ENCODE results near the gene H6PD. TPM values are rescaled to one million over a fixed set of nuclear protein-coding genes. Genes with fewer than 3 reads are reported as not detected.
A peak's percentile ranks its signal among the peaks of the same experiment; 100 is the strongest.

H6PD gene
- total RNA-seq, 1 experiment from 2014 or later: 16.7 TPM

DNA sequence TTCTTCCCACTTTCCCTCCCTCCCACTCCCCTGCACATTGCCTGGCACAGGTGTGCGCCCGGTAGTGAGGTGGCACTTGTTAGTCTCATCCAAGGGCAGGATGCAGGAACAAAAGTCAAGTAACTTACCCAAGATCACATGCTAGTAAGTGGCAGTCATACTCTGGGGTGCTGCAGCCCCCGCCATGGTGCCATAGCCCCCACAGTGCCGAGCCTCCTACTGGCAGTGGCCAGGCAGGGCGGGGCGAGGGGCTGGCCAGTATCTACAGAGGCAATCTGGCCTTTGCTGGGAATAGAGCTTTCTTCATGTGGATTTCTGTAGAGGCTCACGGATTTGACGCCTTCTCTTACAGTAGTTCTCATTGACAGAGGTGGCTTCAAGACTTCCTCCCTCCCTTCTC lies 26.9 kb downstream of the H6PD start:
- H3K4me3 ChIP-seq: no peak overlapping the region
- no peaks in the 10 kb centered on the region; the same call in 1 of the 2 replicates for H3K9me3 ChIP-seq
- no peaks in the 10 kb centered on the region for H3K27me3 ChIP-seq
- no peak for DNase-seq
- no peaks in the 10 kb centered on the region; the same call in 1 of the 2 replicates for H3K36me3 ChIP-seq

DNA sequence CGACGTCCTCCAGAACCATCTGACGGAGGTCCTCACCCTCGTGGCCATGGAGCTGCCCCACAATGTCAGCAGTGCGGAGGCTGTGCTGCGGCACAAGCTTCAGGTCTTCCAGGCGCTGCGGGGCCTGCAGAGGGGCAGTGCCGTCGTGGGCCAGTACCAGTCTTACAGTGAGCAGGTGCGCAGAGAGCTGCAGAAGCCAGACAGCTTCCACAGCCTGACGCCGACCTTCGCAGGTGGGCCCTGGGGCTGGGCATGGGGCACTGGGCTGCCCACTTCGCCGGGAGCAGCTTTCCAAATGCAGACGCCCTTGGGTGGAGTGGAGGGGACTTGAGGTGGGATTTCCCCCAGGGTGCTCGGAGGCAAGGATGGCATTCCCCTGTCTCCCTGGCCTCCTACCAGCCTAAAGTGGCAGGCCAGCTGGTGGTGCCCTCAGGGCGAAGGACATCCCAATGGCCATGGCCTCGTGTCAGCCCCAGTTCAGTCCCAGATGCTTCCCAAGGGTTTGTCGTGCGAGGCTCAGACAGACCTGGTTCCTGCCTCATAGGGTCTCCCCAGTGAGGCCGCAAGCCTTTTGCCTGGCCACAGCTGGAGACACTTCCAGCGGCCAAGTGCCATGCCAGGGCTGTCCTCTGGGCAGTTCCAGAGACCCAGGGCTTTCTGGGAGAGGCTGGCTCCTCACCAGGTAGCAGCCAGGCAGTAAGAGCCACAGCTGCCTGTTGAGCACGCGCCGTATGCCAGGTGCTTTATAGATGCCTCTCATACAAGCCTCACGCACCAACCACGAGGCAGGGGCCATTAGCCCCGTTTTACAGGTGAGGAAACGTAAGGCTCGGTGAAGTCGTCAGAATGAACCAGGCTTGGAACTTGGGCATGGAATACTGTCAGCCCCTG lies 27.8 kb downstream of the H6PD start:
- Histone ChIP-seq H3K9me3 (no peaks in the 10 kb centered on the region; the same call in 1 of the 2 replicates), H3K36me3 (peaks cover 4% of the 10 kb centered on the region), H3K4me3 (no peak overlapping the region), H3K27me3 (no peaks in the 10 kb centered on the region)
- no peak for DNase-seq

DNA sequence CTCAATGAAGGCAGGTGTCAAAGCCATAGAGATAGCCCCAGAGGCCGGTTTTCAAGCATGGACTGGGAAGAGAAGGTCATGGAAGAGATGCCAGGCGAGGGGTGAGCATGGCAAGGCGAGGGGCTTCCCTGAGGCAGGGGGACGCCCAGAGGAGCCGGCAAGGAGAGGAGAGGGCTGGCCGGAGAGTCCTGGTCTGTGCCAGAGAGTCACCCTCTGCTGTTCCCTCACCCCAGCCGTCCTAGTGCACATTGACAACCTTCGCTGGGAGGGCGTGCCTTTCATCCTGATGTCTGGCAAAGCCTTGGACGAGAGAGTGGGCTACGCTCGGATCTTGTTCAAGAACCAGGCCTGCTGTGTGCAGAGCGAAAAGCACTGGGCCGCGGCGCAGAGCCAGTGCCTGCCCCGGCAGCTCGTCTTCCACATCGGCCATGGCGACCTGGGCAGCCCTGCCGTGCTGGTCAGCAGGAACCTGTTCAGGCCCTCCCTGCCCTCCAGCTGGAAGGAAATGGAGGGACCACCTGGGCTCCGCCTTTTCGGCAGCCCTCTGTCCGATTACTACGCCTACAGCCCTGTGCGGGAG lies 28.8 kb downstream of the H6PD start:
- no peaks in the 10 kb centered on the region; the same call in 1 of the 2 replicates for H3K9me3 ChIP-seq
- no peak for DNase-seq
- H3K36me3 ChIP-seq: peaks cover 5% of the 10 kb centered on the region
- H3K4me3 ChIP-seq: no peak overlapping the region
- no peaks in the 10 kb centered on the region for H3K27me3 ChIP-seq

DNA sequence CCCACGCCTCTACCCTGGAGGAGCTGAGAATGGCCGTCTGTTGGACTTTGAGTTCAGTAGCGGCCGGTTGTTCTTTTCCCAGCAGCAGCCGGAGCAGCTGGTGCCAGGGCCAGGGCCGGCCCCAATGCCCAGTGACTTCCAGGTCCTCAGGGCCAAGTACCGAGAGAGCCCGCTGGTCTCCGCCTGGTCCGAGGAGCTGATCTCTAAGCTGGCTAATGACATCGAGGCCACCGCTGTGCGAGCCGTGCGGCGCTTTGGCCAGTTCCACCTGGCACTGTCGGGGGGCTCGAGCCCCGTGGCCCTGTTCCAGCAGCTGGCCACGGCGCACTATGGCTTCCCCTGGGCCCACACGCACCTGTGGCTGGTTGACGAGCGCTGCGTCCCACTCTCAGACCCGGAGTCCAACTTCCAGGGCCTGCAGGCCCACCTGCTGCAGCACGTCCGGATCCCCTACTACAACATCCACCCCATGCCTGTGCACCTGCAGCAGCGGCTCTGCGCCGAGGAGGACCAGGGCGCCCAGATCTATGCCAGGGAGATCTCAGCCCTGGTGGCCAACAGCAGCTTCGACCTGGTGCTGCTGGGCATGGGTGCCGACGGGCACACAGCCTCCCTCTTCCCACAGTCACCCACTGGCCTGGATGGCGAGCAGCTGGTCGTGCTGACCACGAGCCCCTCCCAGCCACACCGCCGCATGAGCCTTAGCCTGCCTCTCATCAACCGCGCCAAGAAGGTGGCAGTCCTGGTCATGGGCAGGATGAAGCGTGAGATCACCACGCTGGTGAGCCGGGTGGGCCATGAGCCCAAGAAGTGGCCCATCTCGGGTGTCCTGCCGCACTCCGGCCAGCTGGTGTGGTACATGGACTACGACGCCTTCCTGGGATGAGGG lies 29.7 kb downstream of the H6PD start:
- H3K4me3 ChIP-seq: no peak overlapping the region
- H3K27me3 ChIP-seq: no peaks in the 10 kb centered on the region
- H3K36me3 ChIP-seq: peaks cover 5% of the 10 kb centered on the region
- no peak for DNase-seq
- H3K9me3 ChIP-seq: no peaks in the 10 kb centered on the region

DNA sequence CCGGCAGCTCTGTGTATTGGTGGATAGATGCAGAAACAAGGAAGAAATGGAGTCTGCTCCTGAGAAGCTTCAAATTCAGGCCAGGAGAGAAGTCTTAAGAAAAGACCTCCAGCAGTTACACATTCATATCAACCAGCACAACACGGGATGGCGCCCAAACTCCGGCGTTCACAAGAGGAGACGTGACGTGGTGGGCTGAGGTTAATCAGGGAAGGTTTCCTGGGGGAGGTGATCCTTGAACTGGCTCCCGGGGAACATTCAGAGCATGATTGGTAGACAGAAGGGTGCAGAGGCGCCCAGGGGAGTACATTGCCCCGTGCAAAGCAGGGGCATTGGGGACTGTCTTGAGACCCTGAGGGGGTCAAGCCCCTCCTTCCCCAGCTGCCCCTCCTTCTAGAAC lies 30.5 kb downstream of the H6PD start:
- no peaks in the 10 kb centered on the region for H3K9me3 ChIP-seq
- no peak overlapping the region for H3K4me3 ChIP-seq
- H3K27me3 ChIP-seq: no peaks in the 10 kb centered on the region
- peaks cover 5% of the 10 kb centered on the region for H3K36me3 ChIP-seq
- DNase-seq: no peak

DNA sequence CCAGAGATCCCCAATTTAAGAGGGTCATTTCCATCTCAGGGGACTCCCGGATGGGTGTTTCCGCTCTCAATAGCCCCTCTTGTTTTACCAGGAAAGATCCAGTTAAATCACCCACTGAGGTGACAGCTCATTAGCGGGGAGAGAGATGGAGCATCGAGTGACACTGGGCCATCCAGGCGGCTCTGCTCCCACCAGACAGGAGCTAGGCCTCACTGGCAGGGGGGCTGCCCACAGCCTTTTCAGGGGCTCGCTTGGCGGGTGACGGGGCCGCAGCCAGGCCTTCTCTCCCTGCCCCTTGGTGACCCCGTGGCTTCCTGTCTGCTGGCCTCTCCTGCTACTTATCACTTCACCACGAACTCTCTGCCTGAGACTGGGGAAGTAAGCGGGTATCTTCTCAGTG lies 31.4 kb downstream of the H6PD start:
- no peak overlapping the region for H3K4me3 ChIP-seq
- H3K9me3 ChIP-seq: no peaks in the 10 kb centered on the region
- H3K36me3 ChIP-seq: peaks cover 5% of the 10 kb centered on the region
- no peaks in the 10 kb centered on the region for H3K27me3 ChIP-seq
- no peak for DNase-seq

DNA sequence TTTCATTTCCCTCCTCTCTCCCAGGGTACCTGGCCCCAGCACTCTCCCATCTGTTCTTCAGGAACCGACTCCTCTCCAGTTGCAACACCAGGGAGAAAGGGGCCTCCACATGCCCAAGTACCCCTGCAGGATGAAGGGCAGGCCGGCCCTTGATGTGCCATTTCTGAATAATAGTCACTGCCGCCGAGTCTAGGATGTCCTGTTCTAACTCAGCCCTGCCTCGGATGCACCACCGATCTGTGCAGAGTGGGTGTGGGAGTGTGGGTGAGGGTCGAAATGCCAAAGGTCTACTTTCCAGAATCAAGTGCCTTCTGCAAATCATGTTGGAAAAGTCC lies 32.7 kb downstream of the H6PD start:
- DNase-seq: no peak
- Histone ChIP-seq H3K36me3 (peaks cover 5% of the 10 kb centered on the region), H3K9me3 (no peaks in the 10 kb centered on the region), H3K27me3 (no peaks in the 10 kb centered on the region), H3K4me3 (no peak overlapping the region)

DNA sequence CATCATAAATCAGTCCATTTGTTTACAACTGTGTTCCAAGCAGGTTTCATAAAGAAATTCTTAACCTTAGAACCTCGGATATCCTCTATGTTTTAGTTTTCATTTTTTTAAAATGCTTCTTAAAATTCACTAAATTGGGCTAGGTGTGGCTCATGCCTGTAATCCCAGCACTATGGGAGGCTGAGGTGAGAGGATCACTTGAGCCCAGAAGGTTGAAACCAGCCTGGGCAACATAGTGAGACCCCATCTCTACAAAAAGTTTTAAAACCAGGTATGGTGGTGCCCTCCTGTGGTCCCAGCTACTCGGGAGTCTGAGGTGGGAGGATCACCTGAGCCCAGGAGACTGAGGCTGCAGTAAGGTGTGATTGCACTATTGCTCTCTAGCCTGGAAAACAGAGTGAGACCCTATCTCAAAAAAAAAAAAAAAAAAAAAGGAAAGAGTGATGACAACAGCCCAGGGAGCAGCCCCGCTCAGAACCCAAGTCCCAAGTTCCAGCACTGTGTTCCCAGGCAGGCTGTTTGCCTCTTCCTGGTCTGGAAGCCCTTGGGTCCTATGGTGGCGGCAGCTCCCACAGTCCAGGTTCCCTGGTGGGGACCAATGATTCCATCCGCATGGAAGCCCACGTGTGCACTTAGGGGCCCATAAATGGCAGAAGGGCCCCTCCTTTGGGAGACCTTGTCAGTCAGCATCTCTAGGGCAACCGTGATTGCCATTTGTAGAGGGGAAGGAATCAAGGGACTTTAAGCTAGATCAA lies 33.4 kb downstream of the H6PD start:
- Histone ChIP-seq H3K27me3 (no peaks in the 10 kb centered on the region), H3K4me3 (no peak overlapping the region), H3K9me3 (no peaks in the 10 kb centered on the region), H3K36me3 (peaks cover 5% of the 10 kb centered on the region)
- DNase-seq: no peak

DNA sequence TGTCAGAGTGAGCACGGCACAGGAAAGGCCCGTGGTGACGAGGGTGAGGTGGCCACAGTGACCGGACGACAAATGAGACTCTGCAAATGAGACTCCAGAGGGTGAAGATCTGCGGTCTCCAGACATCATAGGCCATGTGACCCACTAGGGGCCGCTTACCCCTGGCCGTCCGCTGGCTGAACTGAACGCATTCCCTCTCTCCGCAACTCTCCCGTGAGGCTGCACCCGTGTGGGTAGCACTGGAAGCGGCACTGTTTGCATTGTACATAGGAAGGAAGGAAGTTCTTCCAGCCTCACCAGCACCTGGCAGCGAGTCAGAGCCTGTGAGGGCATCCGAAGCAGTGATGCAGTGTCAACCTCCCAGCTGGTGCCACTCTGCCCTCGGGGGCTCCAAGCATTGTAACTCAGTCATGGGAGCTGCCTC lies 34.5 kb downstream of the H6PD start:
- no peaks in the 10 kb centered on the region for H3K27me3 ChIP-seq
- DNase-seq: no peak
- H3K36me3 ChIP-seq: peaks cover 5% of the 10 kb centered on the region
- H3K9me3 ChIP-seq: no peaks in the 10 kb centered on the region
- H3K4me3 ChIP-seq: no peak overlapping the region

DNA sequence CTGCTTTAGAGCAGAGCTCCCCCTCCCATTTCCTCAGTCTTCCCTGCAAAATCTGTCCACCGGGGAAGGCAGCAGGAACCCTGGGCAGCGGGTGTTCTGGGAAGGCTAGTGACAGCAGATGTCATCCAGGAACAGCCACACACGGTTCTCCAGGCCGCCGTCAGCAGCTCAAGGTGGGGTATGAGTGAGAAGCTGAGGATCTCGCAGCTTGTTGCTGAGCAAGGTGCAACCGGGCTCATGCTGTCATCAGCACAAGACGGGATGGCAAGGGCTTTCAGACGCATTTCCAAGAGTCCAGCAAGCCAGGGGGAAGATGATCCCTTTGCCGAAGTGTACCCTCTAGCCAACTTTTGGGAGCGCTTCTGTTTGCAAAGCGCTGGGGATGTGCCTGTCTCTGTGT lies 35.1 kb downstream of the H6PD start:
- no peaks in the 10 kb centered on the region for H3K27me3 ChIP-seq
- H3K9me3 ChIP-seq: no peaks in the 10 kb centered on the region
- DNase-seq: no peak
- peaks cover 5% of the 10 kb centered on the region for H3K36me3 ChIP-seq
- H3K4me3 ChIP-seq: no peak overlapping the region

DNA sequence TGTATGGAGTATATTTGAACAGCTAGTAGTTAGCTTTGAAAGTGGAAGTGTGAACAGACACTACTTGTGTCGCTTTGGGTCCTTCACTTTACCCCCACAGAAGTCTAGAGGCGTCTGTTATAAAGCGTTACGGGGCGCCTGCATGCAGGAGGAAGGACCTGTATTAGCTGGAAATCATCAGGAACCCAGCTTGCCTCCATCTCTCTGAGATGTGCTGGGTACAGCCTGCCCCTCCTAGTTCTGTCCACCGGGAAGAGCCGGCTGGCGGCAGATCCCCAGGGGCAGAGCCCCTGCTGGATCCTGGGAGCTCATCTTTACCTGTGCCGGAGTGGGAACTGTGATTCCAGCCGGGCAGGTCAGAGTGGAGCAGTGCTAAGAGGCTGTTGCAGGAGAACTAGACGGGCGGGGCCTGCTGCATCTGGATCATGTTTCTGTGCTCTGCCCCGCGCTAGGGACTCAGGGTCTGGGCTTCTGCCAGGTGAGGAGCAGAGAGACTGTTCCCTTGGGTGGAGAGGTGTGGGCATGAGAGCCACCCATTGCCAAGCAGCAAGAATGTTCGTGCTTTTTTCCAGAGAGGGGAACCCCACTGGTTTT lies 35.8 kb downstream of the H6PD start:
- Histone ChIP-seq H3K4me3 (no peak overlapping the region), H3K27me3 (no peaks in the 10 kb centered on the region), H3K36me3 (peaks cover 5% of the 10 kb centered on the region), H3K9me3 (no peaks in the 10 kb centered on the region)
- DNase-seq: no peak

DNA sequence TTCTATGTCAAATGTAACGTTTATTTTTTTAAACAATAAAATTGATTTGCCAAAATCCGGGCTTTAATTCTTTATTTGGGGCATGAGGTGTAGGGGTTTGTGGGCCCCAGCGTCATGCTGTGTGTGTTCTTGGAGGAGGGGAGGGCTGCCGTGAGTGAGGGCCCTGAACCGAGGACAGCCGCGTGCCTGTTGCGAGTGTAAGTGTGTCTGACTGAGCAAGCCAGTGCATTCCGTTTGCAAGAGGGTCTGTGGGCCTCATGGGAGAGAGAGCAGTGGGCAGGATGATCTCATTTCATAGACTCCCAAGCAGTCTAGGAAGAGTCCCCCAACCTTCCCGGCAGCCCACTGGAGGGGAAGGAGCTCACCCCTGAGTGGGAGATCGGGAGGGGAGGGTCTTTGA lies 36.7 kb downstream of the H6PD start:
- H3K9me3 ChIP-seq: no peaks in the 10 kb centered on the region
- no peak overlapping the region for H3K4me3 ChIP-seq
- H3K27me3 ChIP-seq: no peaks in the 10 kb centered on the region
- DNase-seq: no peak
- peaks cover 5% of the 10 kb centered on the region for H3K36me3 ChIP-seq

DNA sequence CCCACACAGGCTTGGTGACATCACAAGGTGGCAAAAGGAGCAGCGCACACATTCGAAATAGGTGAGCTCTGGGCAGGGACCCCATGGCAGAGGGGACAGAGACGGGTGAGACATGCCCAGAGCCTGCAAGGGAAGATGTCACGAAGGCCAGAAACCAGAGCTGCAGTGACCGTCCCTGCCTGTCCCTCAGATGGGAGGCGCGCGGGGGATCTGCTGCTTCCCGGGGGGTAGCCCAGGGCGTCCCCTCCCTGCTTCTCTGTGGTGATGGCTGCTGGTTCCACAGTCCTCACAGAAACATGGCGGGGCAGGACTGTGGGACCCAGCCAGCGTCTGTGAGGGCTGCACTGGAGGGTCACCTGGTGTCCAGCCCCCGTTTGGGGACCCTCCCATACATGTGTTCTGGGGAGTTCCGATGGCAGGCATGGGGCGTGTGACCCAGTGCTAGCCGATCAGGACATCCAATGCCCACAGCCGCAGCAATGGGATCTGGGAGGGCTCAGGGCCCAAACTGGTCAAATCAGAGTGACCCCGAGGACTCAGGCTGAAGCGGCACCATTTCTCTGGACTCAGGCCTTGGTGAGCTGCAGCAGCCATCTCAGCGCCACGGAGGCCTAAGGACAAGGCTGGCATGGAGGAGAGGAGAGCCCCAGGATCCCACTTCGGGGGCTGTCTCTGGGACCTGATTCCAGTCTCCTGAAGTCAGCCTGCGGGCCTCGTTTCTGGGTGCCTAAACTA lies 37.5 kb downstream of the H6PD start:
- DNase-seq: no peak
- H3K36me3 ChIP-seq: peaks cover 3% of the 10 kb centered on the region; the same call in 1 of the 2 replicates
- H3K27me3 ChIP-seq: no peaks in the 10 kb centered on the region
- no peaks in the 10 kb centered on the region for H3K9me3 ChIP-seq
- H3K4me3 ChIP-seq: no peak overlapping the region

DNA sequence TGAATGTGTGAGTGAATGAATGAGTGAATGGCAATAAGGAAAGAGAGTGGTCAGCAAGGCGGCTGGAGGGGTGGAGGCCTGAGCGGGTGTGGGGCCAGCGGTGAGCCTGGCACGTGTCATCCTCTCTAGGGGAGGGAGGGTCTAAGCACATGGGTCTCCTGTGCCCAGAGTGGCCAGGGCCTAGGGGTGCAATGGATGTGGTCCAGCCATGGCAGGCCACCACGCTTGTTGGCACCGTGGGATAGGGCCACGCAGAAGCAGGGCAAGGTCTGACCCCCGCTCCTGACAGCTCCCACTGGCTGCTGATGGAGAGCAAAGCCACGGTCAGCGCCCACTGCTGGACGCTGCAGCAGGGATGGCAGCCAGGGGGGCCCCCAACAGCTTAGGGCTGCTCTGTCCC lies 38.6 kb downstream of the H6PD start:
- no peak for DNase-seq
- Histone ChIP-seq H3K9me3 (no peaks in the 10 kb centered on the region), H3K4me3 (no peak overlapping the region), H3K27me3 (no peaks in the 10 kb centered on the region), H3K36me3 (no peaks in the 10 kb centered on the region)

DNA sequence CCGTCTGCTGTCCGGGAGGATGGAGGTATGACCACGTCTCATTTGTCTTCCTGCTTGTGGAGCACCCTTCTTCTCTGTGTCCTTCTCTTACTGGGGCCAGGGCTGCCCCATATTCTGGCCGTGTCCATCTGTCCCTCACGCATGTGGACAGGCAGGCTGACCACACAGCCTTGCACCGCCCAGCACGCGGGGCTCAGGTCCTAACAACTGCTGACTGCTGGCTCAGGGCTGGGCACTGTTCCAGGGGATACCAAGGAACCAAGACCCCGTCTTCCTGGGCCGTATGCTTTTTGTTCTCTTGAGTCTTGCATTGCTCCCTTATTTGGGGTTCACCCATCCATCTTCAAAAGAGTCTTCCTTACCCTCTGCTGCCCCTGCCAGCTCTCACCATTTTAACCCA lies 40.6 kb downstream of the H6PD start:
- Histone ChIP-seq H3K36me3 (no peaks in the 10 kb centered on the region), H3K27me3 (no peaks in the 10 kb centered on the region), H3K9me3 (no peaks in the 10 kb centered on the region), H3K4me3 (no peak overlapping the region)
- DNase-seq: no peak

DNA sequence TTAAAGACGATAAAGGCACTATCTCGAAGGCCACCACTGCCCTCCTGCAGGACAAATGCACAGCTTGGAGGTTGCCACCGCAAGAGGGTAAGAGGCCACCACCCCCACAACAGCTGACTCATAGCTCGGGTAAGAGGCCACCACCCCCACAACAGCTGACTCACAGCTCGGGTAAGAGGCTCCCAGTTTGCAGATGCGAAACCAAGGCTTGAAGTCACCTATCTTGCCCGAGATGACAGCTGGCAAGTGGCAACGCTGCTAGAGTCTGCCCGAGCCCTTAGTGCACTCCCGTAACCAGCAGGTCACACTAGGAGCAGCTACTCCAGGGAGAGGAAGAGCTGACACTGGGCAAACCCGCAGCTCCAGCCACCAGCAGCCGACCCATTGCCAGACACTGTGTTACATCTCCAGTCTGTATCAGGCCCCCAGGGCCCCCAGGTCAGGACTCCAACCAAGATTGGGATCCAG lies 41.0 kb downstream of the H6PD start:
- DNase-seq: peak; percentile 91
- Histone ChIP-seq H3K36me3 (no peaks in the 10 kb centered on the region), H3K9me3 (no peaks in the 10 kb centered on the region), H3K4me3 (no peak overlapping the region), H3K27me3 (no peaks in the 10 kb centered on the region)
